ENCODE data around the gene DIPK2B. TPM values are rescaled to one million over a fixed set of nuclear protein-coding genes. Genes with fewer than 3 reads are reported as not detected.

DIPK2B gene, protein sequence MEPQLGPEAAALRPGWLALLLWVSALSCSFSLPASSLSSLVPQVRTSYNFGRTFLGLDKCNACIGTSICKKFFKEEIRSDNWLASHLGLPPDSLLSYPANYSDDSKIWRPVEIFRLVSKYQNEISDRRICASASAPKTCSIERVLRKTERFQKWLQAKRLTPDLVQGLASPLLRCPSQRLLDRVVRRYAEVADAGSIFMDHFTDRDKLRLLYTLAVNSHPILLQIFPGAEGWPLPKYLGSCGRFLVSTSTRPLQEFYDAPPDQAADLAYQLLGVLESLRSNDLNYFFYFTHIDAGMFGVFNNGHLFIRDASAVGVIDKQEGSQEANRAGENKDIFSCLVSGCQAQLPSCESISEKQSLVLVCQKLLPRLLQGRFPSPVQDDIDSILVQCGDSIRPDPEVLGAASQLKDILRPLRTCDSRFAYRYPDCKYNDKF
- polyA plus RNA-seq (ENCODE audit: insufficient read length): 21.7 TPM

DNA sequence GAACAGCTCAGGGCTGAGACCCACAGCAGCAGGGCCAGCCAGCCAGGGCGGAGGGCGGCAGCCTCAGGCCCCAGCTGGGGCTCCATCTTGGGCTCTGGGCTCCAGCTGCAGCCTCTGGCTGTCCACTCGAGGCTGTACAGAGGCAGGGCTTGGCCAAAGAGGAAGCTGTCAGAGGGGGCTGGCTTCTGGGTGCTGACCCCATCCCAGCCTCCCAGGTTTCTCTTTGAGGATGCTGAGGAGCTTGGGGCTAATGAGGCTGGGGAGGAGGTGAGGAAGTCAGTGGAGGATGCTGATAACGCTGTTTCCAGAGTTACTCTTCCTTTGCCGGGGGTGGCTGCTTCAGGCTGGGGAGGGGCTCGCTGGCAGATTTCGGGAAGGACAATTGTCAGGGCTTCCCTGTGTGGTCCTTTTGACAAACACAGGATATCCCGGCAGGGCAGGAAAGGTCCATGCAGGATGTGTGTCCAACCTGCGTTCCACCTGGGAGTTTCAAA lies at the start of gene DIPK2B:
Gene DIPK2B, minus strand, starts transcription at position 136 of the 494 bp plus-strand sequence. Its CDS starts 50 bp downstream, at position 86.
- no peak for DNase-seq

DNA sequence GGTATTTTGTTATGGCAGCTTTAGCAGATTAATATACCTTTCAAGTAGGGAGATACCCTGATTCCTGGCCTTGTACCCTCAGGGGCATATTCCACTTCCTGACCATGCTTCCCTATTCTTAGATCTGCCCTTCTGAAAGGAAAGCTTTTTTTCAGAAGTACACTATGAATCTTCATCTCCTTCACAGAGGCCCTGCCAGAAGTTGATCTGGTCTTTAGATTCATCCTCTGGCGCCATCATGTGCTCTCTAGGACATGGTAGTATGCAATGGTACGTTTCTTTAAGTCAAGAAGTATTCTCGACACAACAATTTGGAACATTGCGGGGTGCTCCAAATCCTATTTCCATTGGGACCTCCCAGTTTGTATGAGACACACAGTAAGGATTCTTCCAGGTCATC lies 39.6 kb upstream of the DIPK2B start:
- no peak for DNase-seq

DNA sequence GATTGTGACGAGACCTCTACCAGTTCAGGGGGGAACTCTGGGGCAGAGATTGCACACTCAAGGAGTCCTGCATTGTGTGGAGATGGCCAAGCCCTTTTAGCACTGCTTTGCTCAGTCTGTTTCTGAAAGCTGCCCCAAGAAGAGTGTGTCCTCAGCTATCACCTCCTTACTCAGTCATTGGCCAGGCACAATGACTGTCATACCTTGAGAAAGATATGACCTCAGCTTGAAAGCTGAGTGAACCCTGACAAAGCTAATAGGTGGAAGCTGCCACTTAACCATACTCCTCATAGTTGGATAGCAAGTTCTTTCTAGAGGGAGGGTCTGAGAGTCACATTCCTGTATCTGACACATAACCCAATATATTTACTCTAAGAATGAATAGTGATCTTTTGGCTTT lies 37.8 kb upstream of the DIPK2B start:
- DNase-seq: no peak

DNA sequence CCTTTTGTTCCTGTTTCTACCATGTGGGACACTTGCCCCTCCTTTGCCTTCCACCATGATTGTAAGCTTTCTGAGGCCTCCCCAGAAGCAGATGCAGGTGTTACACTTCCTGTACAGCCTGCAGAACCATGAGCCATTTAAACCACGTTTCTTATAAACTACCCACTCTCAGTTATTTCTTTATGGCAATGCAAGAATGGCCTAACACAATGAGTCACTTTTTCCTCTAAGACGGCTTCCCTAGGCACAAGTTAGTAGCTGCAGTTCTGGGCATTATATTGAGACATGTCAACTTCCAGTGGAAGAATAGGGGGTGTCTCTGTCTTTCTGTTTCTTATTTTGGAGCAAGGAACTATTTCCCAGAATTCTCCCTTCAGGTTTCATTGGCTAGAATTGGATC lies 32.9 kb upstream of the DIPK2B start:
- no peak for DNase-seq

DNA sequence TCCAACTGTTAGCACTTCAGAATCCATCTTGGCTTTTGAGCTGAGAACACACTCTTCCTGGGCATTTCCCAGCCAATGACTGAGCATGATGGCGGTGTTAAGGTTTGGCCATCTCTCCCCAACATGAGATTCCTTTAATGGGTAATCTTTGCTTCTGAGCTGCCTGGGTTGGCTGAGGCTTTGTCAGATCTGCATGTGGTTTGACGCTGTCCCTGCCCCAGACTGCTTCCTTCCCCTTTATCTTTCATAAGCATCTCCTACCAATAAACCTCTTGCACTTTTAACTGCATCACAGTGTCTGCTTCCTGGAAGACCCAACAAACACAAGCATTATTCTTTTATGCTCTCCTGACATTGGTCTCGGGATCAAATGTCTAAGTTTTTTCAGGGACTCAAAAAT lies 31.5 kb upstream of the DIPK2B start:
- DNase-seq: no peak

DNA sequence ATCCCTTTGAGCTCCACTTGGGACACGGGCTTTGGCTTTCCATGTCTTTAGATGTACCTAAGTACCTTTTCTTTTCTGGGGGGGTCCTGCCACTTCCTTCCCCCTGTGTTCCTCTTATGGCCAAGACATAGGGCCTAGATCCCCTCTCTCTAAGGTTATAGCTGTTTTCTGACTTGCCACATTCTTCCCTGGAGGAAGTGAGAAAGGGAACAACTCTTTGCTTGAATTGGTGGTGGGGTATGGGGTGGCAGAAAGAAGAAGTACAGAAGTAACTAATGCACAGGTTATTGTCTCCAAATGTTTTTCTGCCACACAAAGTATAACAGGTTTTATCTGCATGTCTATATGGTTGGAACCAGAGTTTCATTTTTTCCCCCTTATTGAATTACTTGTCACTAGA lies 29.7 kb upstream of the DIPK2B start:
- DNase-seq: no peak

DNA sequence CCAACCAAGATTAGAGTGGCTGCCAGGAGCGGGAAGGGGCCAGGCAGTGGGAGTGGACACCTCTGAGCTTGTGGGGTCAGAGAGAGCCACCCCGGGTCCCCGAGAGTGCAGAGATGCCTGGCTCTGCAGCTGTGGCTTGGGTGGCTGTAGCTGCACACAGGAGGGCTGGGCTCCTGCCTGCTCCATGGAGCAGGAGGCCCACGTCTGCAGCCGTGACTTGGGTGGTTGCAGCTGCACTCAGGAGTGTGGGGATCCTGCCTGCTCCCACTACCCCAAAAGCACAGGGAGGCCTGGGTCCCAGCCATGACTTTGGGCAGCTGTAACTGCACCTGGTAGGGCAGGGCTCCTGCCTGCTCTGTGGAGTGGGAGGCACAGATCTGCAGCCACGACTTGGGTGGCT lies 28.7 kb upstream of the DIPK2B start:
- DNase-seq: no peak

DNA sequence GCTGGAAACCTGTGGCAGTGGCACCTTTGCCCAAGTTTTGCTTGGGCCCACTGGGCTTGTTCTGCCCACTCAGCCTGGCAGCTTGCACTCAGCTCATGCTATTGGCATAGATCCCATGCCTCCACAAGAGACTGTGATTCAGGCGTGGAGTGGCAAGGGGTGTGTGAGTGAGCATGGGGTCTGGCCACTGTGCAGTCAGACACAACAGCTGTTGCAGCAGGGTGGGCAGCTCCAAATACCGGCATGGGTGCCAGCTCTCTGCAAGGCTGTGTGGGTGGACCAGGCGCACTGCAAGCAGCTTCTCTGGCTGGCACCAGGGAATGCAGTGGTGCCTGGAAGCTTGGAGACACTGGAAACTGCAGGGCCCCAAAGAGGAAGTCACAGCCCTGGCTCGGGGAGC lies 27.4 kb upstream of the DIPK2B start:
- DNase-seq: no peak

DNA sequence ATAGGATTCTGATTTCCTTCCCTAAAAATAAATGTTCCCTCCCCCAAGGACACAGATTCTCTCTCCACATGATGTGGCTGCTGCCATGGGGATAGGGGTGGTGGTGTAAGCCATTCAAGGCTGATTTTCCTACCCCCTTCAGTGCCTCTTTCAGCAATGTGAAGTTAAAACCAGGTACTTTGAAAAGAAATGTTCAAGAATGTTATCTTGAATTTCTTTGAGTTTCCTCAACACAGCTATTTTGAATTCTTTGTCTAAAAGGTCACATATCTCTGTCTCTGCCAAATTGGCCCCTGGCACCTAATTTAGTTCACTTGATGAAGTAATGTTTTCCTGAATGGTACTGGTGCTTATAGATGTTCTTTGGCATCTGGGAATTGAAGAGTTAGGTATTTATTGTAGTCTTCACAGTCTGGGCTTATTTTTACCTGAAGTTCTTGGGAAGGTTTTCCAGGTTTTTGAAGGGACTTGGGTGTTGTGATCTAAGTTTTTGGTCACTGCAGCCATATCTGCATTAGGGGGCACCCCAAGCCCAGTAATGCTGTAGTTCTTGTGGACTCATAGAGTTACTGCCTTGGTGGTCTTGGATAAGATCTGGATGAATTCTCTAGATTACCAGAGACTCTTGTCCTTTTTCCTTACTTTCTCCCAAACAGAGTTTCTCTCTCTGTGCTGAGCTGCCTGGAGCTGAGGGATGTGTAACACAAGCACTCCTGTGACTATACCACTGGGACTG lies 7.6 kb upstream of the DIPK2B start:
- no peak for DNase-seq

DNA sequence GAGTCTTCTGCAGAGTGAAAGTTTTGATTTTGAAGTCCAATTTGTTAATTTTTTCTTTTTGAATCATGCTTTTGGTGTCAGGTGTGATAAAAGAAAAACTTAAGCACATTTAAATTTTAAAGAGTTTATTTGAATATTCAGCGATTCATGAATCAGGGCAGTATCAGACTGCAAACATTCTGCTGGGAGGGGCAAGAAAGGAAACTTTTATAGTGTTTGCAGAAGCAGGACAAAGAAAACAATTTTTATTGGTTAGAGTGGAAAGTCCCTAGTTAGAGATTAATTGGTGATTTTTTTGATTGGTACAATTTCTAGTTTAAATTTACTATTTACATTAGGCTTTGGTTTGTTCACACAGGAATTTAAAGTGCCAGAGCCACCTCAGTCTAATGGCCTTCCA lies 1.5 kb upstream of the DIPK2B start:
- DNase-seq: no peak

DNA sequence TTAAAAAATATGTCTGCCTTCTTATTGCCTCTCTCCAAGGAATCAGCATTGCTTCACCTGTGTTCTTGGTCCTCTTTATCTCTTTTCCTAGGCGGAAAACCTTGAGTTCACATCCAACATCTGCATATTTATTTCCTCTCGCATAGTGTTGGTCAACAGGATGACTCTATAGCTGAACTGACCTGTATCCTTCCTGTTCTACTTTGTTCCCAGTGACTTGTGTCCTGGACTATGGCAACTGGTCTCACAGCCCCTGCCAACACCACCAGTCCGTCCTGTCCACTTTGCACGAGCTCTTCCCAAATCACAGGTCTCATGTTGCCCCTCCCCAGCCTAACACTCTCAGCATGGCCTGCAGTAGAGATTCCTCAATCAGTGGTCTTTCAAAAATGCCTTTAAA lies 2.0 kb downstream of the DIPK2B start:
- DNase-seq: no peak

DNA sequence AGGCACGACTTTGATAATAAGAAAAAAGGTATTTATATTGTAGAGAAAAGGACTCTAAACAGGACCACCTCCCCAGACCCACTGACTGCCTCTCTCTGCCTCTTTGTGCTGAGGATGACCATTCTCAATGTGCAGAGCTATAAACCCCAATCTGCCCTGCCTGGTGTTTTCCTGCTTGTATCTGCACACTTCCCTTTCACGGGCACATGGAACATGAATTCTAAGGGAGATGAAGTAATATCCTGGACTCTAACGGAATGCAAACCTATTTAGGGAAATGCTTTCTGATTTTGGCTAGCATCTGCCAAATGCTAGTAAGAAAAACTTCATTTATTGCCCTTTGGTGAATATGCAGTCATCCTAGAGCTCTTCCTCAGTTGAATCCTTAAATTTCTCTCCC lies 2.4 kb downstream of the DIPK2B start:
- DNase-seq: no peak

DNA sequence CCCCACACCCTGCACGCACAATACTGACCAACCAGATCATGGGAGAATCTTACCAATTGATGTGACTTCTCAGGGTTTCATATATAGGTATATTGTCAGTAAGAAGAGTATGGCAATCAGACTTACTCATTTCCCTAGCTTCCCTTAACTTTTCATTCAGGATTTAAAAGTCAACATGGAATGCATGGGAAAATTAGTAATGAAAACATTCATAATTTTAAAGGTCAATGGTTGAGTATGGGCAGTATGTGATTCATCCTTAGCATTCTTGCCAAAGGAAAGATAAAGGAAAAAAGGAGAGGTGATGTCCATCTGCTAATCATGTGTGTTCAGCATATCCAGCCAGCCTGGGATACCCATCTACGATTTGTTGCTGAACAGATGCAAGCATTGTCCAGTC lies 4.0 kb downstream of the DIPK2B start:
- DNase-seq: no peak

DNA sequence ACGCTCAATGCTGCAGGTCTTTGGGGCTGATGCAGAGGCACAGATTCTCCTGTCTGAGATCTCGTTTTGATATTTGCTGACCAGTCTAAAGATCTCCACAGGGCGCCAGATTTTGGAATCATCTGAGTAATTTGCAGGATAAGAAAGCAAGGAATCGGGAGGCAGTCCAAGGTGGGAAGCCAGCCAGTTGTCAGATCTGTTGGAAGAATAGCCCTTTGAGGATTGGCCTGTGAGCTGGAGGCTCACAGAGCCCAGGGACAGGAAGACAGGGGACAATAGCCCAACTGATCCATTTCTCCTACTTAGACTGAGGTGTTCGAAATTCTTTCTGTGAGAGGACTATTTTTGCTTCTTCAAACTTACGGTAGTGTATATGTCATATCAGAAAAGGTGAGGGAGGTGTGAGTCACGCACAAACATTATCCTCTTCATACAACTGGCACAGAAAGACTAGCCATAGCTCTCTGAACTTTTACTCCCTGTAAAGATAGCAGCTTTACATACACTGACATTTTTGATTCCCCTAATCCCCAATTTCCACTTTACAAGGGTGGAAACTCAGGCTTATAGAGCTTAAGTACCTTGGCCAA lies 8.8 kb downstream of the DIPK2B start:
- no peak for DNase-seq

DNA sequence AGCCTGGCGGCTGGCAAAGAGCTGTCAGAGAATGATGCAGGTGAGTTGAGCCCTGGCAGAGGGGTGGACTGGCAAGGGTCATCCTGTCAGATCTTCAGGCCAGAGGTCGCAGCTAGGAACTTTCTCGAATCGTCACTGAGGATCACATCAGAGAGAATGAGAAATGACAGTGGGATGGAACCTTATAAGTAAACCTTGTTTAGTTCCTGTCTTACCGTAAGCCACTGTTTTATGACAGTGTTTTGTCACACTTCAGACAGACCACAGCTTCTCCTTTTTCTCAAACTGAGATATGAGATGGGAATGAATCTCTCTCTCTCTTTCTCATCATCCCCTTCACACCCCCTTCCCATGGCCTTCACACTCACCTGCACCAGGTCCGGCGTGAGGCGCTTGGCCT lies 9.3 kb downstream of the DIPK2B start:
- no peak for DNase-seq

DNA sequence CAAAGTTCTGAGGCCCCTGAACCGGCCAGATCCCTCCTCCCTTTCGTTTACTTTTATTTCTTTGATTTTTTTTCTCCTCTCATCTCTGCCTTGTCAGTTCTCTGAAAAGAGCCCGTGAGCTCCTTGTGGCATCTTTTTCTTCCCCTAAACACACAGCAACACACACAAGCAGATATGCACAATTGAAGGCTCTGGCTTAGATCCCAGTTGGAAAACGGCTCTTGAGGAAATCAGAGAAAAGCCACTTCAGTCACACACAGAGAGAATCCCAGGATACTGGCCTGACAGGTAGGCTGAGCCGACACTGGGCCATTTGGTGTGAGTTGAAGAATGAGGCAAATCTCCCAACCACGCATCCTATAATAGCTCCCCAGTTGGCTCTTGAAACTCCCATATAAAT lies 12.9 kb downstream of the DIPK2B start:
- no peak for DNase-seq

DNA sequence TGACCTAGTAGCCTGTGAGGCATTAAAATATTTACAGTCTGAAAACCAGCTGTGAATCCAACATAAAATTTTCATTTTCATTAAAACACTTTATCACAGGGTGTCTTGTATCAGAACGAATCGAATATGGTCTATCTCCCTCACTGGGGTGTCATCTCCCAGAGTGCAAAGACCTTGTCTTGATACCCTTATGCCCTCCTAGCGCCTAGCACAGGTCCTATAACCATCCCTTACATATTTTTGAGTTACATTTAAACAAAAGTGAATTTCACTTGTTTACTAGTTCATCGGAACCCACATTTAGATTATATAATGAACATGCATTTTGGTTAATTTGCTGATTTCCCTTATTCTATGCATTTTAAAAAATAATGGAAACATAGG lies 14.0 kb downstream of the DIPK2B start:
- no peak for DNase-seq

DNA sequence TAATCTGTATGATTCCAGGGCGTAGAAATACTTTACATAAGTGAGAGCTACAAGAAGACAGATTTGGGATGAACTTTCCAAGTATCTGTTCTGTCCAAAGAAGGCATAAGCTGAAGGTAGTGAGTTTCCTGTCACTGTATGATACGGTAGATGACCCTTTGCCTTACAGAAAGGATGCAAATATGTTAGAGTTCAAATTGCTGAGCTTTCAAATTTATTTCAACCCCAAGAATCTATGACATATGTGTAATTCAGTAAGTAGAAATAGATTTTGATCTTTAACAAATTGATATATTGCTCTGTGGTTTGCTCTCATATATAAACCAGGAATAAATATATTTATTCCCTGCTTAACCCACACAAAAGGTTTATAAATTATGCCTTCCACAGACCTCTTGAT lies 16.5 kb downstream of the DIPK2B start:
- DNase-seq: no peak

DNA sequence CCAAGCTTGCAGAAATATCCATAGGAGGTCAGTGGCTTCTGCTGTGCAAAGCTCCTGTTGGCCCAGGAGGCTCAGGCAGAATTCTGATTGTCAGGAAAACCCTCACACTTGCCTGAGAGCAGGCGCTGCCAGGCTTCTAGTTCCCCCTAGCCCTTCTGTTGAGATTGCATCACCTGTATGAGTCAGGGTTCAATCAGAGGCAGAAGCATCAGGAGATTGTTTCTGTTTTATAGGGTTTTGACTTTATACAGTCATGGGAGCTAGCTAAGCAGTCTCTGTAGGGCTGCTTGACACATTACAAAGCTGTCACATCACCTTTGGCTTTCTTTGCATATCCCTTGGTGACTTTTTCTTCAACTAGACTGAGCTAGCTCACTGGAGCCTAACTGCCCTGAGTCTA lies 27.8 kb downstream of the DIPK2B start:
- no peak for DNase-seq

DNA sequence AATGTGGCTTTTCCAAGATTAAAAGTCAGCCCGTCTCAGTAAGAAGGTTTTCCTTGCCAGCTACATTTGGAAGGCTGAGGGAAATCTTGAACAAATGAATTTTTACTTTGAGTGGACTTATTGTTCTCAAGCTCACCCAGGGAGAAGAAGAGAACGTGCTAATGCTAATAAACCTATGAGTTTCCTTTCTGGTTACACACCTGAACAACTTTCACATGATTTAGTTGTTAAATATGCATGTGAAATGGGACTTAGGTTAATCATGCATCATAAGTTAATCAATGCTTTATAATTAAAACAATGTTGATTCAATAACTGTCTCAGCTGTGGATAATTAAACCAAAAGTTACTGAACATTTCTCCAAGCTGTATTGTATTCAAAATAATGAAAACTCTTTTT lies 33.9 kb downstream of the DIPK2B start:
- DNase-seq: no peak

DNA sequence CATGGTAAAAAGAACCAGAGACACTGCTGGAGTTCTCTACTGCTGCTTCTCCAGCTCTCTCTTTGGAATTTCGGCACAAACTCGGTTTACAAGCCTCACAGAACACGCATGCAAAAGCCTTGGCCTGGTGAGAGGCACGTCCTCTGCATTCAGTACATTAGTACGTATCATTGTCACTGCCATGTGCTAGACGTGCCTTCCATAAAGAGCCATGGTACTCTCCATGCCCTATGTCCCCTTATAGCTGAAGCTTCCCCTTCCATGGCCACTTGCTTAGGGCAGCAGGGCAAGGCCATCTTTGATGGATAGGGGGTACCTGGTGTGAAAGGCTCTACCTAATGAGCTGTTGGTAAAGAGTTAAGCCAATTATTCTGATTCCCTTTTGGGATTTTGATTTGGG lies 35.0 kb downstream of the DIPK2B start:
- no peak for DNase-seq

DNA sequence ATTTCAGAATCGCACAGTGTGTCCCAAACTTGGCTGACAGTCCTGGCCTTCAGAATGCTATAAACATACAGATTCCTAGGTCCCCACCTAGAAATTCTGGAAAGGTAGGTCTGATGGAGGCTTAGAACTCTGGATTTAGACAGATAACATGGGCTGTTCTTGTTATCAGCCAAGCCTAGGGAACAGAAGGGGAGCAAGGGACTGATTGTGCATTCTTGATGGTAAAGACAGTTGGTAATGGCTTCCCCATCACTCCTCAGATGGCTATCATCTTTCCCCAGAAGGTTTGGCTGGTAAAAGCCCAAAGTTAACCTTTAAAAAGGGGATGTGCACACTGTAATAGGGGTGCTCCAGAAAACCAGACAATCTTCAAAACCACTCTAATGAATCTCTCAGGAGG lies 35.7 kb downstream of the DIPK2B start:
- DNase-seq: no peak

DNA sequence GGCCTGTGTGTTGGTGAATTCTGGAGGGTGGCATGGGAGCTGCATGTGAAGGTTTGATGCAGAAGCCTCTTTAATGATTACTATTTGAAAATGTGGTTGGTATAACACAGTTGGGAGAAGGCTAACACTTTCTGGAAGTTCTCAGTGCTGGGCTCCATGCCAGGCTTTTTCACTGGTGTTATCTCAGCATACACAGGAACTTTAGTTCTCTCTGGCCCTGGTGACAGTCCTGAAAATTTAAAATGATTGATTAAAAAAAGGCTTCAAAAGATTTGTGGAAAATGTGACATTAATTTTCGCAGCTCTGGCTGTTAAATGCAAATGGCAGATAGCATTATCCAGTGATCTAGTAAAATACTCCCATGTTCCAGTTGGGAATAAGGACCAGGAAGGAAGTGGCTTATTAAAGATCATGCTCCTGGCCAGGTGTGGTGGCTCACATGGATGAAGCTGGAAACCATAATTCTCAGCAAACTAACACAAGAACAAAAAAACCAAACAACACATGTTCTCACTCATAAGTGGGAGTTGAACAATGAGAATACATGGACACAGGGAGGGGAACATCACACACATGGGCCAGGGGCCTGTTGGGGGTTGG lies 36.6 kb downstream of the DIPK2B start:
- no peak for DNase-seq
